Activated T-cell treated with anti-CD3 and anti-CD28 coated beads for 48 hours (primary cell): ENCODE results near the gene WNK2.

Experiments
- DNase-seq: peaks from one replicate; pipeline ENCODE4 v3.0.0-alpha.2; 2020; ENCODE audit warnings: low read depth

WNK2 gene

GRCh38 chr9:93254806-93255493 is 71.0 kb downstream of the WNK2 start:
- DNase-seq: no peak

- no peak for DNase-seq
These were observed 71.5 kb downstream of the WNK2 start for GRCh38 chr9:93255494-93255867.

- no peak for DNase-seq
These were observed 72.3 kb downstream of the WNK2 start for GRCh38 chr9:93255994-93256877.

- no peak for DNase-seq
These were observed 73.2 kb downstream of the WNK2 start for GRCh38 chr9:93256878-93257807.

GRCh38 chr9:93257808-93258331 is 73.9 kb downstream of the WNK2 start:
- no peak for DNase-seq

GRCh38 chr9:93258419-93258817 is 74.5 kb downstream of the WNK2 start:
- DNase-seq: no peak

- no peak for DNase-seq
These were observed 75.0 kb downstream of the WNK2 start for GRCh38 chr9:93258818-93259489.

GRCh38 chr9:93259490-93260262 is 75.7 kb downstream of the WNK2 start:
- no peak for DNase-seq

- DNase-seq: no peak
These were observed 76.5 kb downstream of the WNK2 start for GRCh38 chr9:93260263-93261066.

GRCh38 chr9:93261281-93261680 is 77.3 kb downstream of the WNK2 start:
- DNase-seq: no peak

GRCh38 chr9:93261735-93262523 is 78.0 kb downstream of the WNK2 start:
- no peak for DNase-seq

- DNase-seq: no peak
These were observed 78.8 kb downstream of the WNK2 start for GRCh38 chr9:93262537-93263310.

GRCh38 chr9:93263334-93264229 is 79.6 kb downstream of the WNK2 start:
- no peak for DNase-seq

- DNase-seq: no peak
These were observed 80.6 kb downstream of the WNK2 start for GRCh38 chr9:93264338-93265125.

- no peak for DNase-seq
These were observed 81.5 kb downstream of the WNK2 start for GRCh38 chr9:93265301-93265971.

GRCh38 chr9:93265972-93266371 is 82.0 kb downstream of the WNK2 start:
- DNase-seq: no peak
